C4-2B (cell line): Measurements from ENCODE around the gene CDK14.

Experiments used
- CTCF ChIP-seq: fragments of 450-650 bp; conservative IDR thresholded peaks from 2 replicates; pipeline ENCODE4 v1.5.1; 2017; ENCODE audit warnings: mild to moderate bottlenecking
- ZFX ChIP-seq: fragments of 450-650 bp; IDR thresholded peaks from 2 replicates; pipeline ENCODE4 v1.6.1; 2017

- TF ChIP-seq CTCF (no peak), ZFX (no peak)
These were observed 14.0 kb upstream of the CDK14 start for GRCh38 chr7:90582164-90582563.
